ENCODE data around the gene WFDC1.

The WFDC1 gene

DNA sequence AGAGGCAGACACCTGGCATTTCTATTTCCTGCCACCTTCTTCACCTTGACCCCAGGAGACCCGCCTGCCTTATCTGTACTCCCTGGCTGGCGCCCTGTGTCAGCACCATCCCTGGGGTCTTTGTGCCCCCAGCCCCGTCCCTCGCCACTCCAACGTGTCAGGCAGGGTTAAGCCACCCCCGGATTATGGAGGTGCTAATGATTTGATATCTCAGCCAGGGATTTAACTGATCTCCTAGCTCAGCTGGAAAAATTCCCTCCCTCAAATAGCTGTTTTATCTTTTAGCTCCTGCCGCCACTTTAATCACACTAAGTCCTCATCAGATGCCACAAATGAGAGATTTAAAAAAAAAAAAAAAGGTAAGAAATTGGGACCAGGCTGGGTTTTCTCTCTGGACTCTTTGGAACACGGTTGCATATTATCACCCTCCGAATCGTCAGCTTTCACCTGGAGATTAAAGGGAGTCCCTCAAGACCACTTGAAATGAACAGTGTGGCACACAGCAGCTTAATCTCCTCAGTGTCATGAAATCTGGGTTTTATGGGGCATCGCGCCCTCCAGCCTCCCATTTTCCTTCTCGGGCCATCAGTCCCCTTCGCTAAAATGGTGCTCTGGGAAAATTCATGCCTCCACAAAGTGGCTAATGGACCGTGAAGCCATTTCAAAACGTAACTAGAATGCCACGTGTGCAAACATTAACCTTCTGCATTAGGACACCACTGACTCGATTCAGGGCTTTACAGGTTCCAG is 26.2 kb upstream of the WFDC1 start:
- H3K36me3 ChIP-seq = no peaks in the 10 kb centered on the region
- H3K4me1 ChIP-seq = peaks cover 0 to 8% (median 2%) of the 10 kb centered on the region in 10 experiments; a peak in 3 of 20 replicates
- no peak overlapping the region for H3K4me3 ChIP-seq
- peak overlapping the region in 1 of 11 experiments; percentile 13; a peak in 1 of 22 replicates for H3K4me2 ChIP-seq
- H4K20me1 ChIP-seq = no peaks in the 10 kb centered on the region
- TF ChIP-seq Cebpa-rat (IDR thresholded peaks at IDR 0.05) = no peak
- no peak overlapping the region for H3K27ac ChIP-seq
- H3K27me3 ChIP-seq = no peaks in the 10 kb centered on the region
- no peaks in the 10 kb centered on the region for H3K9me3 ChIP-seq (replicated peaks in 1 of 11)
- H3K9ac ChIP-seq = no peak overlapping the region

DNA sequence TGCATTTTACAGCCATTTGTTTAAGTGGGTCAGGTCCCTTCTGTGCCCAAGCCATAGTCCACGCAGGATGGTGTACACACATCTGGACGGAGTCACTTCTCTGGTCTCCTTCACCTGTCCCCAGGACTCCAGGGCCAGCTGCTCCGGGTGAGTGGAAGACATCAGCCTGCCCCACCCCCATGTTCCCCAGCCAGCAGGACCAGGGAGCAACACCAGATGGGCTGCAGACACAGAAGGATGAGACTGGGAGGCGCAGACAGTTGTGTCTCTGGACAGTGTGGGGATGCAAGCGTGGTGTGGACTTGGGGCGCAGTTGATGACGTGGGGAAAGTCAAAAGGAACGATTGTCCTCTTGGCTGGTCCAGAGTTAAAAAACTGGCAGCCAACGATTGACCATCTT is 24.6 kb upstream of the WFDC1 start:
- Histone ChIP-seq H3K36me3 (no peaks in the 10 kb centered on the region), H3K9ac (no peak overlapping the region), H3K9me3 (replicated peaks in 1 of 11) (no peaks in the 10 kb centered on the region), H4K20me1 (no peaks in the 10 kb centered on the region), H3K4me3 (no peak overlapping the region), H3K4me1 (peaks cover 0 to 8% (median 2%) of the 10 kb centered on the region in 10 experiments; a peak in 3 of 20 replicates), H3K27me3 (no peaks in the 10 kb centered on the region), H3K27ac (no peak overlapping the region), H3K4me2 (no peak overlapping the region)
- no peak for TF ChIP-seq Cebpa-rat (IDR thresholded peaks at IDR 0.05)

DNA sequence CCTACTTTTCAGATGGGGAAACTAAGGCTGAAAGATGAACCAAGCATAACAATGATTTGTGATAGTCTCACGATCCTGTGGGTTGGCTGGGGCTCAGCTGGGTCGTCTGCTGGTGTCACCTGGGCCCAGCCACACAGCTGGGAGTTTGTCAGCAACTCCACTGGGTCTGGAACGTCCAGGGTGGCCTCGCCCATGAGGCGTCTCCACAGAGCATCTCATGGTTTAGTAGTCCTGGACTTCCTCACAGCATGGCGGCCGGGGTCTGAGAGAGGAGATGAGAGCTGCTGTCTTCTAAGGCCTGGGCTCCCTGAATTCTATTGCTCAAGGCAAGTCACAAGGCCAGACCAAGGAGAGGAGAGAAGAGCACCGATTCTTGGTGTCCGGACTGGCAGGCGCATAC is 24.1 kb upstream of the WFDC1 start:
- no peaks in the 10 kb centered on the region for H3K36me3 ChIP-seq
- no peak for TF ChIP-seq Cebpa-rat (IDR thresholded peaks at IDR 0.05)
- H3K4me1 ChIP-seq = peaks cover 0 to 8% (median 2%) of the 10 kb centered on the region in 10 experiments; a peak in 3 of 20 replicates
- no peak overlapping the region for H3K4me2 ChIP-seq
- no peaks in the 10 kb centered on the region for H3K27me3 ChIP-seq
- H3K9ac ChIP-seq = no peak overlapping the region
- no peak overlapping the region for H3K27ac ChIP-seq
- no peaks in the 10 kb centered on the region for H3K9me3 ChIP-seq (replicated peaks in 1 of 11)
- H4K20me1 ChIP-seq = no peaks in the 10 kb centered on the region
- H3K4me3 ChIP-seq = no peak overlapping the region

DNA sequence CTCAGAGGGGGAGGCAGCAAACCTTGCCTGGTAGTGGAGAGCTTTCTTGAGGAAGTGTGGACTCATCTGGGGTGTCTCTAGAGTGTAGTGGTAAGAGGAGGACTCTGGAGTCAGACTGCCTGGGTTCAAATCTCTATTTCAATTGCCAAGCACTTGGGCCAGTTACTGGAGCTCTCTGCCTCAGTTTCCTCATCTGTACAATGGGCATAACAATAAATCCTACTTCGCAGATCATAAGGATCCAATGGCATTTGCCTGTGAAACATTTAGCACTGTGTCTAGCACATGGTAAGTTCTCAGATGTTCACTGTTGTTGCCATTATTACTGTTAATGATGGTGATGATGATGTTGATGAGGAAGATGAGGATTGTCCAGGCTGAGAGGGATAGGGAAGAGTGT is 23.6 kb upstream of the WFDC1 start:
- H3K4me1 ChIP-seq = peaks cover 0 to 8% (median 2%) of the 10 kb centered on the region in 10 experiments; a peak in 3 of 20 replicates
- H3K27me3 ChIP-seq = no peaks in the 10 kb centered on the region
- no peaks in the 10 kb centered on the region for H4K20me1 ChIP-seq
- H3K9ac ChIP-seq = no peak overlapping the region
- H3K9me3 ChIP-seq (replicated peaks in 1 of 11) = no peaks in the 10 kb centered on the region
- no peak overlapping the region for H3K4me3 ChIP-seq
- no peak for TF ChIP-seq Cebpa-rat (IDR thresholded peaks at IDR 0.05)
- H3K4me2 ChIP-seq = no peak overlapping the region
- no peak overlapping the region for H3K27ac ChIP-seq
- no peaks in the 10 kb centered on the region for H3K36me3 ChIP-seq

DNA sequence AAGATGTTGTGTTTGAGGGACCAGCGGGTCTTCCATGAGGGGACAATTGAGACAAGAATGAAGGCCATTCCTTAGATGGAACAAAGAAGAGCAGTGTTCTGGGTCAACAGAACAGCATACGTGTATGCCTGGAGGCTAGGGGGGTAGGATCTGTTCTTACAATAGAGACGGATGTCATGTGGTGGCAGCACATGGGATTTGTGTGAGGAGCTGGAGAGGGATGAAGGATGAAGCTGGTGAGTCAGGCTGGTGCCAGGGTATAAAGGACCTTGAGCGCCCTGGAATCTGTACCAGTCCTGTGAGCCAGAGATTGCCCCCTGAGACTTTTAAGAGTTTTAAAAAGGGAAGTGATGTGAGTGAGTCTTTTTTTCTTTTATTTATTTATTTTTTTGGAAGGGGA is 22.8 kb upstream of the WFDC1 start:
- Histone ChIP-seq H4K20me1 (no peaks in the 10 kb centered on the region), H3K4me3 (no peak overlapping the region), H3K36me3 (no peaks in the 10 kb centered on the region), H3K9ac (no peak overlapping the region), H3K27me3 (no peaks in the 10 kb centered on the region), H3K27ac (no peak overlapping the region), H3K9me3 (replicated peaks in 1 of 11) (no peaks in the 10 kb centered on the region), H3K4me2 (no peak overlapping the region; a peak in 1 of 22 replicates), H3K4me1 (peaks cover 0 to 8% (median 2%) of the 10 kb centered on the region in 10 experiments; a peak in 3 of 20 replicates)
- TF ChIP-seq Cebpa-rat (IDR thresholded peaks at IDR 0.05) = no peak

DNA sequence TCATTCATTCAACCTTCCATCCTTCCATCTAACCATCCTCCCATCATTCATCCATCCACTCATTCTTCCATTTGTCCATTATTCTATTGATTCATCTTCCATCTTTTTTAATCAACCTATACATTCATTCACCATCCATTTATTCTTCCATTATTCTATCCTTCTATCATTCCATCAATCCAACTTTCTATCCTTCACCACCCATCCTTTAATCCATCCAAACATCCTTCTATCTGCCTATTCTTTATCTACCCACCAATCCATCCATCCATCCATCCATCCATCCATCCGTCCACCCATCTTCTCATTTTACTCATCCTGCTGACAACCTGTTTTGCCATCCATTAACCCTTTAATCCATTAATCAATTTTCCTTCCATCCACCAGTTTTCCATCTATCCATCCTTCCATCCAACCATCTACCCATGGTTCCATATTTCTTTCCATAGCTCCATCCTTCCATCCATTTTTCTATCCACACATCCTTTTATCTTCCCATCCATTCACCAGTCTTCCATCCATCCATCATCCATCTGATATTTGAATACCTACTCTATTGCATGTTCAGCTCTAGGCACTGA is 21.8 kb upstream of the WFDC1 start:
- no peaks in the 10 kb centered on the region for H4K20me1 ChIP-seq
- H3K36me3 ChIP-seq = no peaks in the 10 kb centered on the region
- no peak overlapping the region for H3K9ac ChIP-seq
- no peaks in the 10 kb centered on the region for H3K9me3 ChIP-seq (replicated peaks in 1 of 11)
- H3K4me2 ChIP-seq = no peak overlapping the region
- H3K4me1 ChIP-seq = peaks cover 0 to 8% (median 2%) of the 10 kb centered on the region in 10 experiments; a peak in 3 of 20 replicates
- H3K27me3 ChIP-seq = no peaks in the 10 kb centered on the region
- no peak for TF ChIP-seq Cebpa-rat (IDR thresholded peaks at IDR 0.05)
- H3K27ac ChIP-seq = no peak overlapping the region
- no peak overlapping the region for H3K4me3 ChIP-seq

DNA sequence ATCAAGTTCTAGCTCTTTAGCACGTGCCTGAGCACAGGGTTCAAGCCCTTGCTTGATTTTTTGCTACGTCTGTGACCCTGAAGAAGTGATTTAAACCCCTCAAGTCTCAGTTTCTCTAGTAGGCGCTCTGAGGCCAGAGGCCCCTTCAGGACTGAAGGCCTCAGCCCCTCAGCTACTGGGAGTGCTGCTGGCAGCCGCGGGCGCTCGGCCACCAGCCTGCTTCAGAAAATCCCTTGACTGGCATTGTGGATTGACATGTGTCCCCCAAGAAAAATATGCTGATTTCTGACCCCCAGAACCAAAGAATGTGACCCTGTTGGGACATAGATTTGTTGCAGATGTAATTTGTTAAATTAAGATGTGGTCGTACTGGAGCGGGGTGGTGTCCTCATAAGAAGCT is 20.2 kb upstream of the WFDC1 start:
- H3K9ac ChIP-seq = no peak overlapping the region
- H3K4me1 ChIP-seq = peaks cover 0 to 8% (median 0%) of the 10 kb centered on the region in 10 experiments; a peak in 2 of 20 replicates
- TF ChIP-seq Cebpa-rat (IDR thresholded peaks at IDR 0.05) = no peak
- no peaks in the 10 kb centered on the region for H4K20me1 ChIP-seq
- no peak overlapping the region for H3K4me2 ChIP-seq
- H3K9me3 ChIP-seq (replicated peaks in 1 of 11) = no peaks in the 10 kb centered on the region
- H3K27ac ChIP-seq = no peak overlapping the region
- H3K36me3 ChIP-seq = no peaks in the 10 kb centered on the region
- no peak overlapping the region for H3K4me3 ChIP-seq
- H3K27me3 ChIP-seq = no peaks in the 10 kb centered on the region

DNA sequence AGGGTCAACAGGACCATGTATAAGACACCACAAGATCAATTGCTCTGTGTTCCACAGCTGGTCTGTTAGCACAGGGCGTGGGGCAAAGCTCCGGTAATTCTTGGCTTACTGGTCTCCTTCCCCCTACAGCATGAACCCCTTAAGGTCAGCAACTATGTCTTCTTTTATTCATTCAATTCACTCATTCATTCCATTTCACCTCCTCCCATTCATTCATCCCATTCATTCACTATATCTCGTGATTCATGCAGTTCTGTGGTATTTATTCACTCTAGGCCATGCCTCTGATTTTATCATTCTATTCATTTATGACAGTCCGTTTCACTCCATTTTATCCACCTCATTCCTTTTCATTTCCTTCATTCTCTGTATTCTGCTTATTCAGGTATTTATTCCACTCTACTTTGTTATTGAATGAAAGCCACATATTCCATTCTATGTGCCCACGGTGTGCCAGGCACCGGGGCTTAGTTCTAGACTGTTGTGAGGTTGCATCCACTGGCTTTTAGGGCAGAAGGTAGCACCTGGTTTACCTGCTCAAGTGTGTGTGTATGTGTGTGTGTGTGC is 19.0 kb upstream of the WFDC1 start:
- no peak overlapping the region for H3K9ac ChIP-seq
- peaks cover 0 to 8% (median 0%) of the 10 kb centered on the region in 10 experiments; a peak in 2 of 20 replicates for H3K4me1 ChIP-seq
- H3K4me3 ChIP-seq = no peak overlapping the region
- H3K9me3 ChIP-seq (replicated peaks in 1 of 11) = no peaks in the 10 kb centered on the region
- H3K36me3 ChIP-seq = no peaks in the 10 kb centered on the region
- H3K27me3 ChIP-seq = no peaks in the 10 kb centered on the region
- no peaks in the 10 kb centered on the region for H4K20me1 ChIP-seq
- no peak overlapping the region for H3K27ac ChIP-seq
- TF ChIP-seq Cebpa-rat (IDR thresholded peaks at IDR 0.05) = no peak
- H3K4me2 ChIP-seq = no peak overlapping the region

DNA sequence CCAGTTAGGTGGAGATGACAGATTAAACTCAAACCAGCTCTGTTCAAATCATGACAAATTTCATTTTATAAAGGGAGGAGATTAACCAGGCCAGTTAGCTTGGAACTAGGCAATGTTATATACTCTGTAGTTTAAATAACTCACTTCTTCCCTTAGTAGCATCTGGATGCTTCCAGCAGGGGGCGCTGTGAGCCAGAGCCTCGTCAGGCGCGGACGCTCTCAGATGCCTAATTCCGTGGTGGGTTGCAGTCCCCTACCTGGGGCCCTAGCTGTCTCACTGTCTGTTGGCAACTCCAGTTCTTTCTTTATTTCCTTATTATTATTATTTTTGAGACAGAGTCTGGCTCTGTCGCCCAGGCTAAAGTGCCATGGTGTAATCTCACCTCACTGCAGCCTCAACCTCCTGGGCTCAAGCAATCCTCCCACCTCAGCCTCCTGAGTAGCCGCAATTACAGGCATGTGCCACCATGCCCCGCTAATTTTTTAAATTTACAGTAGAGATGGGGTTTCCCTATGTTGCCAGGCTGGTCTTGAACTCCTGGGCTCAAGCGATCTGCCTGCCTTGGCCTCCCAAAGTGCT is 17.3 kb upstream of the WFDC1 start:
- H3K27me3 ChIP-seq = no peaks in the 10 kb centered on the region
- no peak overlapping the region for H3K4me2 ChIP-seq
- H3K4me1 ChIP-seq = 0 out of 20 replicates have a peak, but pooled peaks cover 0 to under 1% (median 0%) of the 10 kb centered on the region in 10 experiments
- H3K9me3 ChIP-seq (replicated peaks in 1 of 11) = no peaks in the 10 kb centered on the region
- no peaks in the 10 kb centered on the region for H3K36me3 ChIP-seq
- H3K4me3 ChIP-seq = no peak overlapping the region
- H4K20me1 ChIP-seq = no peaks in the 10 kb centered on the region
- no peak for TF ChIP-seq Cebpa-rat (IDR thresholded peaks at IDR 0.05)
- no peak overlapping the region for H3K9ac ChIP-seq
- H3K27ac ChIP-seq = no peak overlapping the region
